Measurements from ENCODE around the gene HOXB4. TPM values are rescaled to one million over a fixed set of nuclear protein-coding genes. Genes with fewer than 3 reads are reported as not detected.

The HOXB4 gene
- total RNA-seq, 2 experiments from 2014 or later: 0.16 to 0.17 TPM

DNA sequence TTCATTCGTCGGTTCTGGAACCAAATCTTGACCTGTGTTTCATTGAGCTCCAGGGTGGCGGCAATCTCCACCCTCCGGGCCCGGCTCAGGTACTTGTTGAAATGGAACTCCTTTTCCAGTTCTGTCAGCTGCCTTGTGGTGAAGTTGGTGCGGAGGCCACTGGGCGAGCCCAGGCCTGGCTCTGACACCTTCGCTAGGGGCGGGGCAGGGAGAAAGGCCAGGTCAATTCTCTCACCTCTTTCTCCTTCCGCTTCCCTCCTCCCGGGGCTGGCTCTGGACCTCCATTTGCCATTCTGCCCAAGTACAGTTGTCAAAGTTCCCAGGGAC lies 48.5 kb downstream of the HOXB4 start:
- peaks cover 15 to 19% of the 10 kb centered on the region in 2 experiments for H3K27me3 ChIP-seq (ENCODE audit: control insufficient read depth in 1 of 2, insufficient read depth in 2 of 2, low read length in 2 of 2)
- no peak overlapping the region for H3K4me3 ChIP-seq (ENCODE audit: low read length)
- peaks cover 6% of the 10 kb centered on the region for H3K4me1 ChIP-seq (ENCODE audit: insufficient read depth, low read length)
- intact Hi-C loops (cut with DNase I, micrococcal nuclease): loop anchor here in 1 of 2 experiments (10.0 kb wide), 1 partner anchor 55 kb away; no protein-coding TSS in a partner anchor
- ATAC-seq (ENCODE audit: poor library complexity): no peak
- H3K9me3 ChIP-seq (ENCODE audit: control insufficient read depth in 1 of 2, insufficient read depth in 1 of 2, low read length in 2 of 2): peaks cover 0 to 7% of the 10 kb centered on the region in 2 experiments
- no peaks in the 10 kb centered on the region for H3K36me3 ChIP-seq (ENCODE audit: insufficient read depth, low read length)
- no peak overlapping the region for H3K4me3 Mint-ChIP-seq
- H3K27ac Mint-ChIP-seq: no peak overlapping the region
- peaks cover 36% of the 10 kb centered on the region for H3K27me3 Mint-ChIP-seq
- POLR2A ChIA-PET: no interaction called here
- no peaks in the 10 kb centered on the region for H3K36me3 Mint-ChIP-seq (ENCODE audit: low read depth)
- no peaks in the 10 kb centered on the region for H3K9me3 Mint-ChIP-seq
- H3K4me1 Mint-ChIP-seq (ENCODE audit: low read depth): no peaks in the 10 kb centered on the region
- no peak overlapping the region for H3K27ac ChIP-seq (ENCODE audit: low read depth in 1 of 2, low read length in 2 of 2)
- TF ChIP-seq, protein P1, sequence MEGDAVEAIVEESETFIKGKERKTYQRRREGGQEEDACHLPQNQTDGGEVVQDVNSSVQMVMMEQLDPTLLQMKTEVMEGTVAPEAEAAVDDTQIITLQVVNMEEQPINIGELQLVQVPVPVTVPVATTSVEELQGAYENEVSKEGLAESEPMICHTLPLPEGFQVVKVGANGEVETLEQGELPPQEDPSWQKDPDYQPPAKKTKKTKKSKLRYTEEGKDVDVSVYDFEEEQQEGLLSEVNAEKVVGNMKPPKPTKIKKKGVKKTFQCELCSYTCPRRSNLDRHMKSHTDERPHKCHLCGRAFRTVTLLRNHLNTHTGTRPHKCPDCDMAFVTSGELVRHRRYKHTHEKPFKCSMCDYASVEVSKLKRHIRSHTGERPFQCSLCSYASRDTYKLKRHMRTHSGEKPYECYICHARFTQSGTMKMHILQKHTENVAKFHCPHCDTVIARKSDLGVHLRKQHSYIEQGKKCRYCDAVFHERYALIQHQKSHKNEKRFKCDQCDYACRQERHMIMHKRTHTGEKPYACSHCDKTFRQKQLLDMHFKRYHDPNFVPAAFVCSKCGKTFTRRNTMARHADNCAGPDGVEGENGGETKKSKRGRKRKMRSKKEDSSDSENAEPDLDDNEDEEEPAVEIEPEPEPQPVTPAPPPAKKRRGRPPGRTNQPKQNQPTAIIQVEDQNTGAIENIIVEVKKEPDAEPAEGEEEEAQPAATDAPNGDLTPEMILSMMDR (IDR thresholded peaks at IDR 0.05): no peak
- no peak for DNase-seq
- CTCF ChIA-PET: no interaction called here

GRCh38 chr17:48528936-48529682 lies 49.0 kb downstream of the HOXB4 start:
- TF ChIP-seq, protein P1 (IDR thresholded peaks at IDR 0.05): no peak
- DNase-seq (no peak), ATAC-seq (ENCODE audit: poor library complexity) (no peak)
- no peaks in the 10 kb centered on the region for H3K9me3 Mint-ChIP-seq
- H3K27ac ChIP-seq (ENCODE audit: low read depth in 1 of 2, low read length in 2 of 2): no peak overlapping the region
- H3K36me3 Mint-ChIP-seq (ENCODE audit: low read depth): no peaks in the 10 kb centered on the region
- no peak overlapping the region for H3K4me3 Mint-ChIP-seq
- H3K4me3 ChIP-seq (ENCODE audit: low read length): no peak overlapping the region
- peaks cover 6% of the 10 kb centered on the region for H3K4me1 ChIP-seq (ENCODE audit: insufficient read depth, low read length)
- POLR2A ChIA-PET: no interaction called here
- CTCF ChIA-PET: no interaction called here
- H3K9me3 ChIP-seq (ENCODE audit: control insufficient read depth in 1 of 2, insufficient read depth in 1 of 2, low read length in 2 of 2): peaks cover 0 to 7% of the 10 kb centered on the region in 2 experiments
- peaks cover 18 to 22% of the 10 kb centered on the region in 2 experiments for H3K27me3 ChIP-seq (ENCODE audit: control insufficient read depth in 1 of 2, insufficient read depth in 2 of 2, low read length in 2 of 2)
- no peaks in the 10 kb centered on the region for H3K36me3 ChIP-seq (ENCODE audit: insufficient read depth, low read length)
- H3K27me3 Mint-ChIP-seq: peaks cover 42% of the 10 kb centered on the region
- no peak overlapping the region for H3K27ac Mint-ChIP-seq
- intact Hi-C loops (cut with DNase I, micrococcal nuclease): loop anchor here in 1 of 2 experiments (10.0 kb wide), 1 partner anchor 54 kb away; no protein-coding TSS in a partner anchor
- H3K4me1 Mint-ChIP-seq (ENCODE audit: low read depth): no peaks in the 10 kb centered on the region

- DNase-seq: no peak
- Histone ChIP-seq H3K36me3 (ENCODE audit: insufficient read depth, low read length) (no peaks in the 10 kb centered on the region), H3K9me3 (ENCODE audit: control insufficient read depth in 1 of 2, insufficient read depth in 1 of 2, low read length in 2 of 2) (peaks cover 0 to 7% of the 10 kb centered on the region in 2 experiments), H3K27me3 (ENCODE audit: control insufficient read depth in 1 of 2, insufficient read depth in 2 of 2, low read length in 2 of 2) (peaks cover 23 to 24% of the 10 kb centered on the region in 2 experiments), H3K4me3 (ENCODE audit: low read length) (no peak overlapping the region), H3K4me1 (ENCODE audit: insufficient read depth, low read length) (peaks cover 6% of the 10 kb centered on the region), H3K27ac (ENCODE audit: low read depth in 1 of 2, low read length in 2 of 2) (no peak overlapping the region)
- no peaks in the 10 kb centered on the region for H3K9me3 Mint-ChIP-seq
- TF ChIP-seq, protein P1 (IDR thresholded peaks at IDR 0.05): no peak
- ChIA-PET CTCF (no interaction called here), POLR2A (no interaction called here)
- no peaks in the 10 kb centered on the region for H3K4me1 Mint-ChIP-seq (ENCODE audit: low read depth)
- no peaks in the 10 kb centered on the region for H3K36me3 Mint-ChIP-seq (ENCODE audit: low read depth)
- H3K27ac Mint-ChIP-seq: no peak overlapping the region
- ATAC-seq (ENCODE audit: poor library complexity): no peak
- intact Hi-C loops (cut with DNase I, micrococcal nuclease): loop anchor here in 1 of 2 experiments (10.0 kb wide), 1 partner anchor 54 kb away; no protein-coding TSS in a partner anchor
- no peak overlapping the region for H3K4me3 Mint-ChIP-seq
- H3K27me3 Mint-ChIP-seq: peaks cover 49% of the 10 kb centered on the region
Measured at GRCh38 chr17:48528153-48528935, 49.8 kb downstream of the HOXB4 start.
